K562 (cell line): Measurements from ENCODE around the gene SPATA2. TPM values are rescaled to one million over a fixed set of nuclear protein-coding genes. Genes with fewer than 3 reads are reported as not detected.

Experiments used
- CBFA2T3 ChIP-seq: fragments of 450-650 bp; IDR thresholded peaks from 2 replicates; pipeline ENCODE4 v1.6.1; 2017
- E2F3 ChIP-seq: fragments of 250-450 bp; sonication (Bioruptor Pico); IDR thresholded peaks from 2 replicates; pipeline ENCODE4 v1.4.0; 2020; ENCODE audit warnings: mild to moderate bottlenecking
- ELF4 ChIP-seq: fragments of 450-650 bp; formaldehyde crosslinking; IDR thresholded peaks from 2 replicates; pipeline ENCODE4 v1.4.0; 2022; ENCODE audit warnings: missing genetic modification characterization
- HLTF ChIP-seq: fragments of 450-650 bp; IDR thresholded peaks from 2 replicates; pipeline ENCODE4 v1.6.1; 2016
- HNRNPUL1 ChIP-seq: fragments of 200-400 bp; formaldehyde crosslinking; IDR thresholded peaks from 2 replicates; pipeline ENCODE4 v1.6.1; 2017; ENCODE audit warnings: low read length
- MED1 ChIP-seq: sonication (generic); formaldehyde crosslinking; IDR thresholded peaks from 2 replicates; pipeline ENCODE4 v1.8.1; 2023; ENCODE audit warnings: missing genetic modification reagents, borderline replicate concordance
- MEF2D ChIP-seq: conservative IDR thresholded peaks from 2 replicates; pipeline ENCODE4 v1.6.1; 2016; ENCODE audit warnings: low read depth, missing genetic modification characterization, missing compliant biosample characterization
- NFRKB ChIP-seq: fragments of 450-650 bp; IDR thresholded peaks from 2 replicates; pipeline ENCODE4 v1.6.1; 2016; ENCODE audit warnings: low read depth
- SP2 ChIP-seq: IDR thresholded peaks from 2 replicates; pipeline ENCODE4 v1.6.1; 2011; ENCODE audit warnings: mild to moderate bottlenecking, low read depth, low read length, moderate library complexity; ENCODE audit not compliant: poor library complexity, severe bottlenecking; ENCODE audit errors: extremely low read depth
- TEAD1 ChIP-seq, 2 experiments: fragments of 450-650 bp in 1 of 2; sonication (generic) in 1 of 2; formaldehyde crosslinking; IDR thresholded peaks; 2 replicates each; pipeline versions ENCODE4 v1.4.0 to v1.8.0; 2020 to 2022; ENCODE audit warnings: mild to moderate bottlenecking in 2 of 2, missing genetic modification reagents in 1 of 2
- TEAD4 ChIP-seq, 2 experiments: sonication (generic) in 1 of 2; formaldehyde crosslinking in 1 of 2; IDR thresholded peaks; 2 replicates each; pipeline versions ENCODE4 v1.6.1 to v1.8.0; 2012 to 2022; ENCODE audit warnings: borderline replicate concordance in 1 of 2, inconsistent platforms in 1 of 2, low read length in 1 of 2, mild to moderate bottlenecking in 1 of 2, missing genetic modification reagents in 1 of 2
- TOE1 ChIP-seq, 2 experiments: fragments of 450-650 bp in 1 of 2; sonication (generic) in 1 of 2; formaldehyde crosslinking in 1 of 2; IDR thresholded peaks; 2 replicates each; pipeline versions ENCODE4 v1.7.1 to v1.8.0; 2016 to 2022; ENCODE audit warnings: borderline replicate concordance in 2 of 2, mild to moderate bottlenecking in 2 of 2, antibody characterized with exemption in 1 of 2, inconsistent platforms in 1 of 2, low read depth in 1 of 2, missing genetic modification reagents in 1 of 2, moderate library complexity in 1 of 2
- ZNF133 ChIP-seq: fragments of 250-450 bp; sonication (Bioruptor Pico); IDR thresholded peaks from 2 replicates; pipeline ENCODE4 v1.4.0; 2020; ENCODE audit warnings: mild to moderate bottlenecking
- ZNF274 ChIP-seq: IDR thresholded peaks from 2 replicates; pipeline ENCODE4 v1.6.1; 2011; ENCODE audit warnings: low read depth, mild to moderate bottlenecking, low read length, moderate library complexity, borderline replicate concordance
- polyA plus RNA-seq, 8 experiments: library from polyadenylated mRNA; depleted of rRNA in 4 of 8; stranded (reverse) in 5 of 8; unstranded in 3 of 8; fragments of >200 nt; fragmentation: Nextera tagmentation in 2 of 8; fragmentation: Illumina TruSeq in 1 of 8; extraction: Ambion mirVana in 2 of 8; extraction: Trizol in 1 of 8; gene quantifications; 2 replicates each; pipeline versions ENCODE4 v1.2.1 to v1.2.3, GENCODE V29; 2011 to 2014; ENCODE audit warnings: inconsistent platforms in 1 of 8, missing spikeins in 1 of 8
- total RNA-seq, 7 experiments: library from RNA; depleted of rRNA in 6 of 7; stranded (reverse); fragments of >200 nt in 6 of 7; fragmentation: Illumina TruSeq in 2 of 7; extraction: Trizol in 2 of 7; gene quantifications; 2 replicates each; pipeline versions ENCODE4 v1.2.1 to v1.2.3, GENCODE V29; 2011 to 2021; ENCODE audit warnings: low replicate concordance in 1 of 7
- TF ChIP-seq, protein P1 (sequence below): fragments of 250-450 bp; sonication (Bioruptor Pico); IDR thresholded peaks from 2 replicates; pipeline ENCODE4 v1.5.0; 2021; ENCODE audit warnings: mild to moderate bottlenecking, moderate library complexity
- TF ChIP-seq, protein P2 (sequence below): sonication (generic); formaldehyde crosslinking; IDR thresholded peaks from 2 replicates; pipeline ENCODE4 v1.8.0; 2022; ENCODE audit warnings: missing genetic modification reagents, mild to moderate bottlenecking, moderate library complexity, borderline replicate concordance
- TF ChIP-seq, protein P3 (sequence below): IDR thresholded peaks from 2 replicates; pipeline ENCODE4 v1.6.1; 2011; ENCODE audit not compliant: insufficient read length; ENCODE audit errors: extremely low read depth
- TF ChIP-seq, protein P4 (sequence below), 2 experiments: fragments of 450-650 bp in 1 of 2; IDR thresholded peaks; 2 replicates each; pipeline ENCODE4 v1.6.1; 2011 to 2017; ENCODE audit warnings: low read depth in 2 of 2, antibody characterized with exemption in 1 of 2, borderline replicate concordance in 1 of 2, low read length in 1 of 2, mild to moderate bottlenecking in 1 of 2, mixed read lengths in 1 of 2; ENCODE audit not compliant: control insufficient read depth in 1 of 2

The SPATA2 gene
- total and polyA plus RNA-seq, 9 of the 15 experiments (the other 6 are each of a cell fraction or from before 2014, with no cell fraction given) = 0.46 to 8.2 (median 2.7) TPM

DNA sequence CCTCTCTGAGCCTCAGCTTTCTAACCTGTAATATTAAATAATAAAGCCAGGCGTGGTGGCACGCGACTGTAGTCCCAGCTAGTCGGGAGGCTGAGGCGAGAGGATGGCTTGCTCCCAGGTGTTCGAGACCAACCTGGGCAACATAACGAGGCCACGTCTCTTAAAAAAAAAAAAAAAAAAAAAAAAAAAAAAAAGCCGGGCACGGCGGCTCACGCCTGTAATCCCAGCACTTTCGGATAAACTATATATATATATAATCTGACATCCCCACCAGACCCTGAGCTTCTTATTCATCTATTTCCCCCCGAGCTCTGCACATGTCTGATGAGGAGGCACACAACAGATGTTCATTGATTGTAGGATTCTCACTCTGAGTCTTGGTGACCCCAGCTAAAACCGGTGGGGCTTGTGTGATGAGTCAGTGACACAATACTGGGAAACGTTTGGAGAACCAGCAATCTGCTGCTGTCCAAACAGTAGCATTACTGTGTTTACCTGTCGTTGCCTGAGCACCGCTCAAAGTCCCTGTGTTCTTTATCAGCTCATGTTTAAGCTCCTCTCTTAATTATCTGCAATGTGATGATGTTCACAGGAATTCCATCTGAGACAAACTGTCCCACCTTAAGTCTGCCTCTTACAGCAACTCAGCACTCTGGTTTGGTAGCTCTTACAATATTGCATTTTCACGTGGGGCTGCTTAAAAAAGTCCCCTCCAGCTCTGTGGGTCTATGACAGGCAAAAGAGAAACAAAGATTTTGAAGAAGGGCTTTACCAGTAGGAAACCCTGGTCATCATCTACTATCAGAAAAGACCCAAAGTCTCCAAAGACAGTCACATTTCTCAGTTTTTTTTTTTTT lies 1.0 kb upstream of the SPATA2 start (continued):
- TF ChIP-seq, protein P1, sequence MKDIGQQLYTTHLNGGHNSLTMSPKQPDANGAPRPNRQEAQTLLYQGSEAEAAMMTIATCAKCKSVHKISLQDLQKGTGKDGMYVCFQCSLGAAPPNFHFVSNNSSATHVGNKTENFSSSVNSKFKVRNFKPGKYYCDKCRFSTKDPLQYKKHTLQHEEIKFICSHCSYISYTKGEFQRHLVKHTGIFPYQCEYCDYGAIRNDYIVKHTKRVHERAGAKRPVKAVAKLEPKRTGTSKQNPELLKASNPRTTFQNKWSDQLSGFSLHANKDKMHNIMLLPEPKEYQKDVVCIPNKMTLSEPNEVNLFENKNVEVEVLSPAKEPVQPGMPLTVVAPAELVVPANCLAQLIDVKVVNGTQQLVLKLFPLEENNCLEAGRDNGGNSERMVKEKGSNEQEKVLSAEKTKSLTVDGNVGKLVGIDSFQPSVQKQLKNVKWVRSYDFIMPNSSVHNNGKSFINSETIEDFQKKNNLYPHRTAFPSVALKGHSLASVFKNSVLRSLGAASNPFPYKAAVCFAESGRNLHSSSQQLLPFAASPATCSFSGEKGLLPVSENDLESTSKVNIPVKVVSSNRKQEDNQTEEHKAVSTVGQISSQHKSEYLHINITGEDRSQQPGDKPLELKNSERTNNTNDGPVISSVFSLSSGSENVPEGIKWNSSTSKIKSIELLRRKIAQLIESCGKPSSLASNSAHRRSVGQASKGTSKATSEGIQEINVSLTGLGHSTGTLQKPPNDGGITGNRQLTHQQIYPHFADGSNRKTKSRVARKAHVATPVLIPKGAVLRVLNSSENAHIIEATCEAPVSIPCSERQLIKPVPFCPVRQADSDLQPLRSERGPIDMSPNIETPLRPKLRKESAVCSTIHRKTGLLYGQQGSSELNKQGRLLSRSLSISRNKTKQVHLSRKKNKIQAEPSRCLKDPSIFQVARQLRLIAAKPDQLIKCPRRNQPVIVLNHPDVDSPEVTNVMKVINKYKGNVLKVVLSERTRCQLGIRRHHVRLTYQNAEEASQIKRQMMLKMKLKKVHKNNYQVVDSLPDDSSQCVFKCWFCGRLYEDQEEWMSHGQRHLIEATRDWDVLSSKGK (CRISPR knock-in tag) = no peak
- TF ChIP-seq TEAD1 (CRISPR knock-in tag; IDR thresholded peaks at IDR 0.05) = no peak
- TF ChIP-seq, protein P2, sequence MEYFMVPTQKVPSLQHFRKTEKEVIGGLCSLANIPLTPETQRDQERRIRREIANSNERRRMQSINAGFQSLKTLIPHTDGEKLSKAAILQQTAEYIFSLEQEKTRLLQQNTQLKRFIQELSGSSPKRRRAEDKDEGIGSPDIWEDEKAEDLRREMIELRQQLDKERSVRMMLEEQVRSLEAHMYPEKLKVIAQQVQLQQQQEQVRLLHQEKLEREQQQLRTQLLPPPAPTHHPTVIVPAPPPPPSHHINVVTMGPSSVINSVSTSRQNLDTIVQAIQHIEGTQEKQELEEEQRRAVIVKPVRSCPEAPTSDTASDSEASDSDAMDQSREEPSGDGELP (CRISPR knock-in tag) = no peak
- no peak for TF ChIP-seq MED1 (CRISPR knock-in tag)
- TF ChIP-seq ZNF274 = no peak
- no peak for TF ChIP-seq ZNF133 (CRISPR knock-in tag)
- TF ChIP-seq MEF2D (tag) = no peak
- TF ChIP-seq E2F3 (CRISPR knock-in tag) = no peak
- no peak for TF ChIP-seq HLTF
- TF ChIP-seq, protein P3, sequence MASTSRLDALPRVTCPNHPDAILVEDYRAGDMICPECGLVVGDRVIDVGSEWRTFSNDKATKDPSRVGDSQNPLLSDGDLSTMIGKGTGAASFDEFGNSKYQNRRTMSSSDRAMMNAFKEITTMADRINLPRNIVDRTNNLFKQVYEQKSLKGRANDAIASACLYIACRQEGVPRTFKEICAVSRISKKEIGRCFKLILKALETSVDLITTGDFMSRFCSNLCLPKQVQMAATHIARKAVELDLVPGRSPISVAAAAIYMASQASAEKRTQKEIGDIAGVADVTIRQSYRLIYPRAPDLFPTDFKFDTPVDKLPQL = no peak
- TF ChIP-seq SP2 = no peak
- TF ChIP-seq, protein P4, sequence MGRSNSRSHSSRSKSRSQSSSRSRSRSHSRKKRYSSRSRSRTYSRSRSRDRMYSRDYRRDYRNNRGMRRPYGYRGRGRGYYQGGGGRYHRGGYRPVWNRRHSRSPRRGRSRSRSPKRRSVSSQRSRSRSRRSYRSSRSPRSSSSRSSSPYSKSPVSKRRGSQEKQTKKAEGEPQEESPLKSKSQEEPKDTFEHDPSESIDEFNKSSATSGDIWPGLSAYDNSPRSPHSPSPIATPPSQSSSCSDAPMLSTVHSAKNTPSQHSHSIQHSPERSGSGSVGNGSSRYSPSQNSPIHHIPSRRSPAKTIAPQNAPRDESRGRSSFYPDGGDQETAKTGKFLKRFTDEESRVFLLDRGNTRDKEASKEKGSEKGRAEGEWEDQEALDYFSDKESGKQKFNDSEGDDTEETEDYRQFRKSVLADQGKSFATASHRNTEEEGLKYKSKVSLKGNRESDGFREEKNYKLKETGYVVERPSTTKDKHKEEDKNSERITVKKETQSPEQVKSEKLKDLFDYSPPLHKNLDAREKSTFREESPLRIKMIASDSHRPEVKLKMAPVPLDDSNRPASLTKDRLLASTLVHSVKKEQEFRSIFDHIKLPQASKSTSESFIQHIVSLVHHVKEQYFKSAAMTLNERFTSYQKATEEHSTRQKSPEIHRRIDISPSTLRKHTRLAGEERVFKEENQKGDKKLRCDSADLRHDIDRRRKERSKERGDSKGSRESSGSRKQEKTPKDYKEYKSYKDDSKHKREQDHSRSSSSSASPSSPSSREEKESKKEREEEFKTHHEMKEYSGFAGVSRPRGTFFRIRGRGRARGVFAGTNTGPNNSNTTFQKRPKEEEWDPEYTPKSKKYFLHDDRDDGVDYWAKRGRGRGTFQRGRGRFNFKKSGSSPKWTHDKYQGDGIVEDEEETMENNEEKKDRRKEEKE (IDR thresholded peaks at IDR 0.05; ENCODE audit: borderline replicate concordance in 1 of 2, control insufficient read depth in 1 of 2, low read depth in 2 of 2, low read length in 1 of 2) = 0 out of 4 replicates have a peak, but pooled peaks of 1 of the 2 experiments have one; percentile 71
- TF ChIP-seq CBFA2T3 = peak; percentile 88
- no peak for TF ChIP-seq NFRKB
- TF ChIP-seq TOE1 (IDR thresholded peaks at IDR 0.05; ENCODE audit: borderline replicate concordance) = no peak
- TF ChIP-seq TOE1 (CRISPR knock-in tag; IDR thresholded peaks at IDR 0.05; ENCODE audit: borderline replicate concordance, low read depth) = no peak
- TF ChIP-seq HNRNPUL1 = no peak
- no peak for TF ChIP-seq ELF4 (CRISPR knock-in tag)
- TF ChIP-seq TEAD4 (IDR thresholded peaks at IDR 0.05; ENCODE audit: low read length) = peak; percentile 70
- TF ChIP-seq TEAD4 (CRISPR knock-in tag; IDR thresholded peaks at IDR 0.05; ENCODE audit: borderline replicate concordance) = no peak
